ENCODE measurements around the gene KLF5. TPM values are rescaled to one million over a fixed set of nuclear protein-coding genes. Genes with fewer than 3 reads are reported as not detected.

Gene KLF5
- total RNA-seq, 1 experiment from 2014 or later, result 2.2 TPM

DNA sequence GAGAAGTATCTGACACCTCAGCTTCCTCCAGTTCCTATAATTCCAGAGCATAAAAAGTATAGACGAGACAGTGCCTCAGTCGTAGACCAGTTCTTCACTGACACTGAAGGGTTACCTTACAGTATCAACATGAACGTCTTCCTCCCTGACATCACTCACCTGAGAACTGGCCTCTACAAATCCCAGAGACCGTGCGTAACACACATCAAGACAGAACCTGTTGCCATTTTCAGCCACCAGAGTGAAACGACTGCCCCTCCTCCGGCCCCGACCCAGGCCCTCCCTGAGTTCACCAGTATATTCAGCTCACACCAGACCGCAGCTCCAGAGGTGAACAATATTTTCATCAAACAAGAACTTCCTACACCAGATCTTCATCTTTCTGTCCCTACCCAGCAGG, 3.1 kb downstream of the KLF5 start:
- no peak overlapping the region for H3K27ac ChIP-seq (ENCODE audit: insufficient read length, low read depth, low read length)
- peaks cover 60% of the 10 kb centered on the region in 2 experiments for H3K4me1 Mint-ChIP-seq
- H3K9me3 Mint-ChIP-seq, result no peaks in the 10 kb centered on the region
- no peak overlapping the region for H3T11ph ChIP-seq (ENCODE audit: low read length)
- H4K5ac ChIP-seq (ENCODE audit: insufficient read length, low read depth, low read length), result no peak overlapping the region
- H3K4me3 Mint-ChIP-seq, result no peak overlapping the region
- no peak overlapping the region for H3K14ac ChIP-seq (ENCODE audit: insufficient read depth, low read length)
- H2BK20ac ChIP-seq (ENCODE audit: low read depth, low read length, poor library complexity, severe bottlenecking), result no peak overlapping the region
- WGBS (ENCODE audit: extremely low coverage, insufficient read length, low lambda C conversion rate), result no CpG with 5 or more reads among the region's 9 CpGs
- no peak overlapping the region for H4K91ac ChIP-seq (ENCODE audit: insufficient read length, low read depth, low read length)
- H2AK5ac ChIP-seq (ENCODE audit: insufficient read length, low read length), result no peak overlapping the region
- H4K8ac ChIP-seq (replicated peaks; ENCODE audit: insufficient read length, low read depth, low read length), result no peak overlapping the region
- no peaks in the 10 kb centered on the region for H3K79me2 ChIP-seq (ENCODE audit: insufficient read depth, low read length)
- H3K18ac ChIP-seq (ENCODE audit: insufficient read length, low read depth, low read length), result no peak overlapping the region
- H3K9ac ChIP-seq (ENCODE audit: extremely low read depth, insufficient read length, low read length), result no peak overlapping the region
- H3K4ac ChIP-seq (ENCODE audit: low read depth, low read length), result no peak overlapping the region
- H3K4me2 ChIP-seq (ENCODE audit: insufficient read depth, insufficient read length, low read length), result no peak overlapping the region
- H3K27me3 ChIP-seq (ENCODE audit: insufficient read depth, low read length), result peaks cover 23% of the 10 kb centered on the region
- H3K23ac ChIP-seq (ENCODE audit: insufficient read length, low read depth, low read length), result no peak overlapping the region
- no peak overlapping the region for H3K56ac ChIP-seq (ENCODE audit: insufficient read length, low read depth, low read length)
- H3K27me3 Mint-ChIP-seq (ENCODE audit: low read depth), result peaks cover 65% of the 10 kb centered on the region
- H2AFZ ChIP-seq (ENCODE audit: low read length), result no peak overlapping the region
- H2BK15ac ChIP-seq (ENCODE audit: low read depth, low read length), result no peak overlapping the region
- H3K23me2 ChIP-seq (ENCODE audit: insufficient read length, low read depth, low read length, poor library complexity, severe bottlenecking), result peaks cover 11% of the 10 kb centered on the region
- no peaks in the 10 kb centered on the region for H3K79me1 ChIP-seq (ENCODE audit: insufficient read depth, low read depth, low read length, poor library complexity, severe bottlenecking)
- H2BK12ac ChIP-seq (ENCODE audit: insufficient read length, low read depth, low read length), result no peak overlapping the region
- no peak overlapping the region for H3K27ac Mint-ChIP-seq
- no peaks in the 10 kb centered on the region for H3K4me1 ChIP-seq (ENCODE audit: insufficient read depth, low read length)
- TF ChIP-seq, protein P1, sequence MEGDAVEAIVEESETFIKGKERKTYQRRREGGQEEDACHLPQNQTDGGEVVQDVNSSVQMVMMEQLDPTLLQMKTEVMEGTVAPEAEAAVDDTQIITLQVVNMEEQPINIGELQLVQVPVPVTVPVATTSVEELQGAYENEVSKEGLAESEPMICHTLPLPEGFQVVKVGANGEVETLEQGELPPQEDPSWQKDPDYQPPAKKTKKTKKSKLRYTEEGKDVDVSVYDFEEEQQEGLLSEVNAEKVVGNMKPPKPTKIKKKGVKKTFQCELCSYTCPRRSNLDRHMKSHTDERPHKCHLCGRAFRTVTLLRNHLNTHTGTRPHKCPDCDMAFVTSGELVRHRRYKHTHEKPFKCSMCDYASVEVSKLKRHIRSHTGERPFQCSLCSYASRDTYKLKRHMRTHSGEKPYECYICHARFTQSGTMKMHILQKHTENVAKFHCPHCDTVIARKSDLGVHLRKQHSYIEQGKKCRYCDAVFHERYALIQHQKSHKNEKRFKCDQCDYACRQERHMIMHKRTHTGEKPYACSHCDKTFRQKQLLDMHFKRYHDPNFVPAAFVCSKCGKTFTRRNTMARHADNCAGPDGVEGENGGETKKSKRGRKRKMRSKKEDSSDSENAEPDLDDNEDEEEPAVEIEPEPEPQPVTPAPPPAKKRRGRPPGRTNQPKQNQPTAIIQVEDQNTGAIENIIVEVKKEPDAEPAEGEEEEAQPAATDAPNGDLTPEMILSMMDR (conservative IDR thresholded peaks at IDR 0.05), result no peak
- H3K9me3 ChIP-seq (ENCODE audit: control insufficient read depth, low read depth, low read length), result no peaks in the 10 kb centered on the region
- no peak for DNase-seq
- H2BK120ac ChIP-seq (ENCODE audit: low read depth, low read length, poor library complexity, severe bottlenecking), result no peak overlapping the region
- no peak overlapping the region for H2BK5ac ChIP-seq (ENCODE audit: insufficient read length, low read length)
- no peaks in the 10 kb centered on the region for H4K20me1 ChIP-seq (ENCODE audit: control insufficient read depth, insufficient read depth, insufficient read length)
- peaks cover 0 to 6% (median 2%) of the 10 kb centered on the region in 3 experiments; a peak in 3 of 7 replicates for H3K36me3 Mint-ChIP-seq (ENCODE audit: insufficient read depth in 1 of 3, low read depth in 3 of 3)

Data from H9 (cell line).